ACC112 (cell line): ENCODE results near the gene OR1M1.
"Not testable (repeated sequence)": the region's sequence is repeated elsewhere in the genome, so short reads cannot be mapped to it uniquely, and the experiment has no call there.

ENCODE experiments used
- H2AFZ ChIP-seq: fragments of 200-600 bp; sonication (generic); one replicate; pipeline ENCODE4 v1.6.0; 2017; ENCODE audit warnings: antibody characterized with exemption, low read length; ENCODE audit not compliant: unreplicated experiment
- H3K27ac ChIP-seq: fragments of 200-600 bp; sonication (generic); 2 replicates; pipeline ENCODE4 v1.5.1; 2014; ENCODE audit warnings: low read depth, mild to moderate bottlenecking, antibody characterized with exemption, low read length, moderate library complexity
- H3K27me3 ChIP-seq: fragments of 200-600 bp; sonication (generic); 2 replicates; pipeline ENCODE4 v1.6.1; 2014; ENCODE audit warnings: mild to moderate bottlenecking, antibody characterized with exemption, low read length, moderate library complexity, mixed read lengths; ENCODE audit not compliant: insufficient read depth
- H3K36me3 ChIP-seq: fragments of 200-600 bp; sonication (generic); 2 replicates; pipeline ENCODE4 v1.6.1; 2016; ENCODE audit warnings: mild to moderate bottlenecking, antibody characterized with exemption, low read length, moderate library complexity, mixed read lengths; ENCODE audit not compliant: insufficient read depth
- H3K4me1 ChIP-seq: fragments of 200-600 bp; sonication (generic); one replicate; pipeline ENCODE4 v1.6.1; 2016; ENCODE audit warnings: low read length, mixed read lengths; ENCODE audit not compliant: insufficient read depth, unreplicated experiment, control insufficient read depth
- H3K4me3 ChIP-seq: fragments of 200-600 bp; sonication (generic); 2 replicates; pipeline ENCODE4 v1.5.1; 2014; ENCODE audit warnings: mild to moderate bottlenecking, low read depth, low read length
- H3K79me2 ChIP-seq: fragments of 200-600 bp; sonication (generic); one replicate; pipeline ENCODE4 v1.6.0; 2016; ENCODE audit warnings: low read length; ENCODE audit not compliant: control insufficient read depth, unreplicated experiment, insufficient read depth

The OR1M1 gene

GRCh38 chr19:9054765-9055164, 32.1 kb upstream of the OR1M1 start:
- Histone ChIP-seq H3K27ac (no peak overlapping the region), H3K27me3 (no peaks in the 10 kb centered on the region), H3K36me3 (no peaks in the 10 kb centered on the region), H3K4me1 (no peaks in the 10 kb centered on the region), H3K79me2 (no peaks in the 10 kb centered on the region), H2AFZ (no peak overlapping the region), H3K4me3 (no peak overlapping the region)

GRCh38 chr19:9056131-9056530, 30.7 kb upstream of the OR1M1 start:
- not testable (repeated sequence) for H3K4me1 ChIP-seq, H3K4me3 ChIP-seq, H3K79me2 ChIP-seq, H2AFZ ChIP-seq, H3K27ac ChIP-seq, H3K27me3 ChIP-seq, H3K36me3 ChIP-seq

- Histone ChIP-seq H3K4me3 (no peak overlapping the region), H3K79me2 (no peaks in the 10 kb centered on the region), H3K4me1 (no peaks in the 10 kb centered on the region), H3K36me3 (no peaks in the 10 kb centered on the region), H3K27ac (no peak overlapping the region), H2AFZ (no peak overlapping the region), H3K27me3 (no peaks in the 10 kb centered on the region)
Measured at GRCh38 chr19:9057505-9058258, 29.2 kb upstream of the OR1M1 start.

- no peaks in the 10 kb centered on the region for H3K79me2 ChIP-seq
- no peak overlapping the region for H3K27ac ChIP-seq
- no peaks in the 10 kb centered on the region for H3K27me3 ChIP-seq
- no peak overlapping the region for H3K4me3 ChIP-seq
- H3K36me3 ChIP-seq, result no peaks in the 10 kb centered on the region
- H2AFZ ChIP-seq, result no peak overlapping the region
- H3K4me1 ChIP-seq, result no peaks in the 10 kb centered on the region
Measured at GRCh38 chr19:9058905-9059667, 27.8 kb upstream of the OR1M1 start.

- no peak overlapping the region for H3K27ac ChIP-seq
- H3K36me3 ChIP-seq, result no peaks in the 10 kb centered on the region
- H3K4me3 ChIP-seq, result no peak overlapping the region
- H3K79me2 ChIP-seq, result no peaks in the 10 kb centered on the region
- H2AFZ ChIP-seq, result no peak overlapping the region
- no peaks in the 10 kb centered on the region for H3K4me1 ChIP-seq
- H3K27me3 ChIP-seq, result no peaks in the 10 kb centered on the region
Measured at GRCh38 chr19:9060564-9061340, 26.1 kb upstream of the OR1M1 start.

GRCh38 chr19:9061879-9062278, 25.0 kb upstream of the OR1M1 start:
- Histone ChIP-seq H3K79me2 (no peaks in the 10 kb centered on the region), H3K4me3 (no peak overlapping the region), H2AFZ (no peak overlapping the region), H3K36me3 (no peaks in the 10 kb centered on the region), H3K27me3 (no peaks in the 10 kb centered on the region), H3K4me1 (no peaks in the 10 kb centered on the region), H3K27ac (no peak overlapping the region)

GRCh38 chr19:9065457-9066014, 21.3 kb upstream of the OR1M1 start:
- H3K27me3 ChIP-seq, result no peaks in the 10 kb centered on the region
- H3K4me1 ChIP-seq, result no peaks in the 10 kb centered on the region

GRCh38 chr19:9070066-9070465, 16.8 kb upstream of the OR1M1 start:
- no peaks in the 10 kb centered on the region for H3K36me3 ChIP-seq

More at GRCh38 chr19:9065457-9066014, 21.3 kb upstream of the OR1M1 start:
- H3K27ac ChIP-seq, result no peak overlapping the region
- H2AFZ ChIP-seq, result no peak overlapping the region
- H3K4me3 ChIP-seq, result no peak overlapping the region
- no peaks in the 10 kb centered on the region for H3K36me3 ChIP-seq
- no peaks in the 10 kb centered on the region for H3K79me2 ChIP-seq

GRCh38 chr19:9071720-9072119, 15.1 kb upstream of the OR1M1 start:
- not testable (repeated sequence) for H3K27ac ChIP-seq, H3K4me1 ChIP-seq

More at GRCh38 chr19:9070066-9070465, 16.8 kb upstream of the OR1M1 start:
- Histone ChIP-seq H2AFZ (no peak overlapping the region), H3K79me2 (no peaks in the 10 kb centered on the region), H3K27me3 (no peaks in the 10 kb centered on the region), H3K4me3 (no peak overlapping the region), H3K4me1 (peaks cover under 1% of the 10 kb centered on the region), H3K27ac (no peak overlapping the region)

GRCh38 chr19:9073806-9074205, 13.1 kb upstream of the OR1M1 start:
- H3K79me2 ChIP-seq, result no peaks in the 10 kb centered on the region
- no peak overlapping the region for H3K27ac ChIP-seq
- H3K4me3 ChIP-seq, result no peak overlapping the region
- H3K4me1 ChIP-seq, result peaks cover 5% of the 10 kb centered on the region
- H3K36me3 ChIP-seq, result no peaks in the 10 kb centered on the region
- H3K27me3 ChIP-seq, result no peaks in the 10 kb centered on the region
- no peak overlapping the region for H2AFZ ChIP-seq

More at GRCh38 chr19:9071720-9072119, 15.1 kb upstream of the OR1M1 start:
- not testable (repeated sequence) for H3K27me3 ChIP-seq, H3K79me2 ChIP-seq, H3K4me3 ChIP-seq, H2AFZ ChIP-seq, H3K36me3 ChIP-seq
